ENCODE results near the gene RPL41. TPM values are rescaled to one million over a fixed set of nuclear protein-coding genes. Genes with fewer than 3 reads are reported as not detected.

RPL41 gene
- total and polyA plus RNA-seq, 10 of the 15 experiments (the other 5 are each of a cell fraction or from before 2014, with no cell fraction given): 4,144 to 19,112 (median 8,004) TPM

GRCh38 chr12:56110571-56110970, 5.9 kb upstream of the RPL41 start:
- intact Hi-C loops (cut with micrococcal nuclease; ENCODE audit: unreplicated experiment) (no loop called here), in situ Hi-C loops (cut with MboI) (no loop called here)
- CTCF ChIA-PET: interaction anchor here (1.1 kb wide), 1 partner anchor 372 kb away, joined by 3 read pairs; no protein-coding TSS in a partner anchor
- H3K4me1 ChIP-seq (ENCODE audit: control insufficient read depth, insufficient read depth, low read length): peaks cover 6% of the 10 kb centered on the region
- no peaks in the 10 kb centered on the region for H3K9me3 ChIP-seq (replicated peaks; ENCODE audit: control insufficient read depth, insufficient read depth, low read length)
- no peak overlapping the region for H3K4me3 ChIP-seq
- H3K79me2 ChIP-seq (ENCODE audit: control insufficient read depth, insufficient read depth, low read length): peaks cover 21% of the 10 kb centered on the region
- H3K4me2 ChIP-seq (ENCODE audit: control insufficient read depth, insufficient read depth): no peak overlapping the region
- no peaks in the 10 kb centered on the region for H3K27me3 ChIP-seq (replicated peaks in 1 of 2; ENCODE audit: control insufficient read depth in 2 of 2, insufficient read depth in 2 of 2, low read length in 1 of 2)
- POLR2A ChIA-PET: interaction anchor here (0.7 to 1.0 kb wide), 2 partner anchors 12 to 66 kb away, joined by 5 read pairs; no protein-coding TSS in a partner anchor
- 85% methylated on average over 5 of the region's 5 CpGs for WGBS (ENCODE audit: insufficient coverage, insufficient replicate concordance, low lambda C conversion rate, missing lambda C conversion rate)
- FAIRE-seq: no peak
- H3K36me3 ChIP-seq (ENCODE audit: control insufficient read depth in 2 of 2, insufficient read depth in 2 of 2, low read length in 1 of 2): peaks cover 17 to 42% of the 10 kb centered on the region in 2 experiments
- SMC1A ChIA-PET (ENCODE audit: uncharacterized antibody, unreplicated experiment): no interaction called here
- RAD21 ChIA-PET (ENCODE audit: unreplicated experiment): no interaction called here
- no peak for ATAC-seq
- H4K20me1 ChIP-seq (ENCODE audit: control insufficient read depth, insufficient read depth): no peaks in the 10 kb centered on the region
- no TSS peak for BruUV-seq (replicated peaks)
- DNase-seq (ENCODE audit: low read depth, low spot score): no peak
- H3K27ac ChIP-seq (ENCODE audit: control insufficient read depth, insufficient read depth): no peak overlapping the region
- no peak overlapping the region for H2AFZ ChIP-seq (ENCODE audit: control insufficient read depth, low read depth, low read length)
- no peak overlapping the region for H3K9ac ChIP-seq (ENCODE audit: control insufficient read depth, insufficient read depth, low read length)
- TF ChIP-seq POLR2AphosphoS5 (IDR thresholded peaks at IDR 0.05; ENCODE audit: low read length) (no peak), MTA3 (IDR thresholded peaks at IDR 0.05; ENCODE audit: borderline replicate concordance, low read length) (no peak), TARDBP (IDR thresholded peaks at IDR 0.05; ENCODE audit: borderline replicate concordance) (no peak), EGR1 (IDR thresholded peaks at IDR 0.05; ENCODE audit: borderline replicate concordance in 1 of 2, low read depth in 2 of 2, low read length in 2 of 2) (no peak), E2F4 (IDR thresholded peaks at IDR 0.05; ENCODE audit: low read depth, low read length) (no peak), CTCF (IDR thresholded peaks at IDR 0.05 in 2 of 3, conservative IDR thresholded peaks at IDR 0.05 in 1 of 3; ENCODE audit: control insufficient read depth in 2 of 3, extremely low read depth in 1 of 3, insufficient read depth in 1 of 3, low read depth in 3 of 3, low read length in 3 of 3) (no peak), ZSCAN29 (IDR thresholded peaks at IDR 0.05) (no peak), MYC (IDR thresholded peaks at IDR 0.05; ENCODE audit: insufficient read depth, insufficient read length, insufficient replicate concordance, low read length, severe bottlenecking) (no peak), SIX5 (IDR thresholded peaks at IDR 0.05; ENCODE audit: low read depth, low read length, severe bottlenecking) (no peak), TCF7 (IDR thresholded peaks at IDR 0.05; ENCODE audit: borderline replicate concordance) (no peak), ESRRA (IDR thresholded peaks at IDR 0.05; ENCODE audit: low read length) (no peak), GABPA (IDR thresholded peaks at IDR 0.05; ENCODE audit: low read depth) (no peak), SPI1 (IDR thresholded peaks at IDR 0.05; ENCODE audit: borderline replicate concordance, insufficient read depth, low read depth, low read length) (no peak)
